Embryonic facial prominence (tissue), 1 donor: Measurements from ENCODE around the gene CHTF18.

Experiments
- DNase-seq: peaks from one replicate; pipeline ENCODE4 v3.0.0-alpha.2; 2016; ENCODE audit errors: extremely low spot score

Gene CHTF18

GRCh38 chr16:760545-761343, 27.7 kb upstream of the CHTF18 start, which contains the start of gene MSLN:
Gene MSLN, plus strand, starts transcription at chr16:760734. Its CDS starts 1,947 bp downstream, at chr16:762681.
- no peak for DNase-seq

DNA sequence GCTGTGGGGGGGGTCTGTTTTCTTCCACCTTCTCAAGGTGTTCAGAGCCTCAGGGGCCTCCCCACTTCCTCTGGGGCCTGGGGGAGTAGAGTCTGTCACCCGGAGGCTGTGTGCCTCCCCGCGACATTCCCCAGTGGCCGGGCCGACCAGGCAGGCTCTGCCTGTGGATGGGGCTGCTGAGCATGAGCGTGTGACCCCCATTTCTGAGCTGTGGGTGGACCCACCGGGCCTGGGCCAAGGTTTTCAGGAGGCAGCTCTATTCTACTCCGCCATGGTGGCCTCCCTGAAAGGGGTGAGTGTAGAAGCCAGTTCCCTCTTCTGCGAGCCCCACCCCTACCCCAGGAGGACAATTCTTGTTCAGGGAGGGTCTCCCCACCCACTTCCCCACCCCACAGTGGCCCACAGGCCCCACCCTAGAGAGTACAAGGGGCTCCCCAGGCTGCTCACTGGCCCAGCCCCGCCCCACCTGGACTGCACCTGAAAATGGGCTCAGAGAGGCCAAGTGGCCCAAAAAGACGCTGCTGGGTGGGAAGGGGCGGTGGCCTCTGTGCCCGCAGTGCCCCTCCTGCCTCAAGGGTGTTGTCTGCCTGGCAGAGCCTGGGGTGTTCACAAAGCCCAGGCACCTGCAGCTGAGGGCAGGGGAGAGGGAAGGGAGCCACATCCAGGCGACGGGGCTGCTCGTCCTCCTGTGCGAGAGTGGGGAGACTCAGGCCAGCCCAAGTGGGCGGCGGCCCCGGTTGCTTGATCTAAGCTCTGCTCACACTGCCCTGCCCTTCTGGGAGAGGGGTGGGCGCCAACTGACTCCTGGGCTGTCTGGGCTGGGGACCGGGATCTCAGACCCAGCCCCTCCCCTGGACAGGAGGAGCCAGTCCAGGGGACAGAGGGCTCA, 26.6 kb upstream of the CHTF18 start:
- DNase-seq = no peak

- DNase-seq = no peak
These were observed 25.7 kb upstream of the CHTF18 start for GRCh38 chr16:762595-763268.

DNA sequence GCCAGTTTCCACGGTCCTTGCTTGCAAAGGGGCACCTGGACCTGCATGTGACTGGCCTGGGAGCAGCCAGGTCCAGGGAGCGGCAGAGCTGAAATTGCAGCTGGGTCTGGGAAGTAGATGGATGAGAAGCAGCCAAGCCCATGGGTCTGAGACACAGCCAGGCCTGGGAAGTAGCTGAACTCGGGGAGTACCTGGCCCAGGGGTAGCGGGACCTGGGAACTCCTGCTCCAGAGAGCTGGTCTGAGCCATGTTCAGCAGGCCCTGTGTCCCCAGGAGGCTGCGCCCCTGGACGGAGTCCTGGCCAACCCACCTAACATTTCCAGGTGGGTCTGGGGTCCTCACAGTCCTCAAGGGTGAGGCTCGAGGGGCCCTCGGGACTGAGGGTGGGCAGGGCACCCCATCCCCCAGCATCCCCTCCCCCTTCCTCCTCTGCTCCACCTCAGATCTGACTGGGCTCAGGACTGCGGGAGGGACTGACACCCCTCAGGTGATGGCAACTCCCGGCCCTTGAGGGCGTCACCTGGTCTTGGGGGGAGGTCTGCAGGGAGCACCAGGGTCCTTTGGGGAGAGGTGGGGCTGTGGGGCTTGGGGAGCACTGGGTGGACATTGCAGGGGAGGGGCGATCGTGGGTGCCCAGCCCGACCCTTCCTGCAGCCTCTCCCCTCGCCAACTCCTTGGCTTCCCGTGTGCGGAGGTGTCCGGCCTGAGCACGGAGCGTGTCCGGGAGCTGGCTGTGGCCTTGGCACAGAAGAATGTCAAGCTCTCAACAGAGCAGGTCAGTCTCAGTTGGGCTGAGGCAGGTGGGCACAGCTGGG, 24.8 kb upstream of the CHTF18 start:
- DNase-seq = no peak

- no peak for DNase-seq
These were observed 24.2 kb upstream of the CHTF18 start for GRCh38 chr16:764184-764750.

DNA sequence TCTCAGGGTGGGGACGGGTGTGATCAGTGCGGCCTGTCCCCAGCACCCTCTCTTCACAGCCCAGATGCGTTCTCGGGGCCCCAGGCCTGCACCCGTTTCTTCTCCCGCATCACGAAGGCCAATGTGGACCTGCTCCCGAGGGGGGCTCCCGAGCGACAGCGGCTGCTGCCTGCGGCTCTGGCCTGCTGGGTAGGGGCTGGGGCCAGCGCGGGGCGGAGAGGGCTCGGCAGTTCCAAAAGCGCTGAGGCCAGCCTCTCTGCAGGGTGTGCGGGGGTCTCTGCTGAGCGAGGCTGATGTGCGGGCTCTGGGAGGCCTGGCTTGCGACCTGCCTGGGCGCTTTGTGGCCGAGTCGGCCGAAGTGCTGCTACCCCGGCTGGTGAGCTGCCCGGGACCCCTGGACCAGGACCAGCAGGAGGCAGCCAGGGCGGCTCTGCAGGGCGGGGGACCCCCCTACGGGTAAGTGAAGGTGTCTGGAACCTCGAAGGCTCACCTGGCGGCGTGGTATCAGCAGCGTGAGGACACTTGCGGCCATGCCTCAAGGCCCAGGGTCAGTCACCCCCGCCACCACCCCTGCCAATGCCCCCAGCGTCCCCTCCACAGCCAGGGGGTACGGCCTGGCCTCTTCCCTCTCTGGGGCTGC, 23.5 kb upstream of the CHTF18 start:
- DNase-seq = no peak

GRCh38 chr16:765488-765865, 22.9 kb upstream of the CHTF18 start:
- no peak for DNase-seq

DNA sequence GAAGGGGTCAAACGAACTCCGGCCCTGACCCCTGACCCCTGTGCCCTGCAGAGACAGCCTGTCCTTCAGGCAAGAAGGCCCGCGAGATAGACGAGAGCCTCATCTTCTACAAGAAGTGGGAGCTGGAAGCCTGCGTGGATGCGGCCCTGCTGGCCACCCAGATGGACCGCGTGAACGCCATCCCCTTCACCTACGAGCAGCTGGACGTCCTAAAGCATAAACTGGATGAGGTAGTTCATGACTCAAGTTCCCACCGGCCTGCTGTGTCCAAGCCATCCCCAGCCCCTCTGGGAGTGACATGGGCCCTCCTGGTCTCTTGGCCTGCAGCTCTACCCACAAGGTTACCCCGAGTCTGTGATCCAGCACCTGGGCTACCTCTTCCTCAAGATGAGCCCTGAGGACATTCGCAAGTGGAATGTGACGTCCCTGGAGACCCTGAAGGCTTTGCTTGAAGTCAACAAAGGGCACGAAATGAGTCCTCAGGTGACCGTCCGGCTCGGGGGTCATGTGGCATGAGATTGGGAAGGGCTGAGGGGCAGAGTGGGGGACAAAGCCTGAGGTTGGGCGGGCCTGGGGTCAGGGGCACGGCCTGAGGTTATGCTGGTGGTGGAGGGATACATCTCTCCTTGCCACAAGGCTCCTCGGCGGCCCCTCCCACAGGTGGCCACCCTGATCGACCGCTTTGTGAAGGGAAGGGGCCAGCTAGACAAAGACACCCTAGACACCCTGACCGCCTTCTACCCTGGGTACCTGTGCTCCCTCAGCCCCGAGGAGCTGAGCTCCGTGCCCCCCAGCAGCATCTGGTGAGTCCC, 22.2 kb upstream of the CHTF18 start:
- DNase-seq = no peak

DNA sequence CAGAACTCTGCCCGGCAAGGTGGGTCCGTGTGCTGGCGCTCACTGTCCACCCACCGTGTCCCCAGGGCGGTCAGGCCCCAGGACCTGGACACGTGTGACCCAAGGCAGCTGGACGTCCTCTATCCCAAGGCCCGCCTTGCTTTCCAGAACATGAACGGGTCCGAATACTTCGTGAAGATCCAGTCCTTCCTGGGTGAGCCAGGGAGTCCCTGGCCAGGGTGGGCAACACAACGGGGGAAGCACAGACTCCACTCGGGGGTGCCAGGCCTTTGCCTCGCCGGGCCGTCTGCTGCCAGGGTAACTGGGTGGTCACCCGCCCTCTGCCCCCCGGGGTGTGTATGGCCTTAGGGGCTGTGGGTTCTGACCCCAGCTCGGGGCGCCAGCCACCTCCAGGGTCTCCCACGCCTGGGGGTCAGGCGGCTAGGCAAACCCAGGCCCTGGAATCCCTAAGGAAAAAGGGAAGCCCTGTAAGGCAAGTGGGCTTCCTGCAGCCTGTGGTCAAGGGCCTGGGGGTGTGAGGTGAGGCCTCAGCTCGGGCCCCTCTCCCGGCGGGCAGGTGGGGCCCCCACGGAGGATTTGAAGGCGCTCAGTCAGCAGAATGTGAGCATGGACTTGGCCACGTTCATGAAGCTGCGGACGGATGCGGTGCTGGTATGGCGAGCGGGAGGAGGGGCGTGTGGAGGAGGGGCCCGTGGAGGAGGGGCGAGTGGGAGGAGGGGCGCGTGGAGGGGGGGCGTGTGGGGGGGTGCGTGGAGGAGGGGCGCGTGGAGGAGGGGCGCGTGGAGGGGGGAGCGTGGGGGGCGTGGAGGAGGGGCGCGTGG, 21.4 kb upstream of the CHTF18 start:
- no peak for DNase-seq

GRCh38 chr16:767743-768235, 20.6 kb upstream of the CHTF18 start:
- DNase-seq = no peak

DNA sequence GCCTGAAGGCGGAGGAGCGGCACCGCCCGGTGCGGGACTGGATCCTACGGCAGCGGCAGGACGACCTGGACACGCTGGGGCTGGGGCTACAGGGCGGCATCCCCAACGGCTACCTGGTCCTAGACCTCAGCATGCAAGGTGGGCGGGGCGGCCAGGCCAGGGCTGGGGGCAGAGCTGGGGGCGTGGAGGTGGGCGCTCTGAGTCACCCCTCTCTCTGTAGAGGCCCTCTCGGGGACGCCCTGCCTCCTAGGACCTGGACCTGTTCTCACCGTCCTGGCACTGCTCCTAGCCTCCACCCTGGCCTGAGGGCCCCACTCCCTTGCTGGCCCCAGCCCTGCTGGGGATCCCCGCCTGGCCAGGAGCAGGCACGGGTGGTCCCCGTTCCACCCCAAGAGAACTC, 20.0 kb upstream of the CHTF18 start:
- DNase-seq = no peak

DNA sequence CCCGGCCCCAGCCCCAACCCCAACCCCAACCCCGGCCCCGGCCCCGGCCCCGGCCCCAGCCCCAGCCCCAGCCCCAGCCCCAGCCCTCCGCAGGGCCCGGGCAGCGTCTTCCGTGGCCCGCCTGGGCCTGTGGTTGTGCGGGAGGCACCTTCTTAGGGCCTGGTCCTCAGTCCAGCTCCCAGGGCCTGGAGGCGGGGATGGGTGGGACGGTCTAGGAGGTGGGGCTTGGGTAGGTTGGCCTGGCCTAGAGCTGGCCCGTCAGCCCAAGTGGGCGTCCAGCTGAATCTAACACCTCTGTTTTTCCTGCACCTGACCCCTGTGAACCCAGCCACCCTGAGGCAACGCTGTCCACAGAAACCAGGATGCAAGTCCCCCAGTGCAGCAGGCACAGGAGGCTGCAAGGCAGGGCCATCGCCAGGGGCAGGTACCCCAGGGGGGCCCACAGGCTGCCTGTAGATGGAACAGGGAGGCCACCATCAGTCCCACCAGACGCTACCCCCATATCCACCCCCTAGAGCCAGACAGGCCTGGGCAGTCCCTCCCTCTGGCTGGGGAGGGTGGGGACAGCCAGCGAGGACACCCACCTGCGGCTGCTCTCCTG, 19.1 kb upstream of the CHTF18 start:
- no peak for DNase-seq

GRCh38 chr16:769934-770333, 18.5 kb upstream of the CHTF18 start:
- DNase-seq = no peak

DNA sequence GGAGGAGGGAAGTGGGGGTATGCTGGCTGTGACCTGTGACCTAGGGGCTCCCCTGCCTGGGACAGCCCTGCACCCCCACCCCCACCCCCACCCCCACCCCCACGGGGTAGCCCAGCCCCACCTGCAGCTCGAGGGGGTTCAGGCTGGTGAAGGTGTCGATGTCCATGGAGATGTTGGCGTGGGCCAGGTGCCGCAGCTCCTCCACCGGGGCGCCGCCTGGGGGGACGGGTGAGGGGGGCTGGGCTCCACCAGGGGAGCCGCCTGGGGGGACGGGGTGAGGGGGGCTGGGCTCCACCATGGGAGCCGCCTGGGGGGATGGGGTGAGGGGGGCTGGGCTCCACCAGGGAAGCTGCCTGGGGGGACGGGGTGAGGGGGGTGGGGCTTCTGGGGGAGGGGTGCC, 18.0 kb upstream of the CHTF18 start:
- DNase-seq = no peak

DNA sequence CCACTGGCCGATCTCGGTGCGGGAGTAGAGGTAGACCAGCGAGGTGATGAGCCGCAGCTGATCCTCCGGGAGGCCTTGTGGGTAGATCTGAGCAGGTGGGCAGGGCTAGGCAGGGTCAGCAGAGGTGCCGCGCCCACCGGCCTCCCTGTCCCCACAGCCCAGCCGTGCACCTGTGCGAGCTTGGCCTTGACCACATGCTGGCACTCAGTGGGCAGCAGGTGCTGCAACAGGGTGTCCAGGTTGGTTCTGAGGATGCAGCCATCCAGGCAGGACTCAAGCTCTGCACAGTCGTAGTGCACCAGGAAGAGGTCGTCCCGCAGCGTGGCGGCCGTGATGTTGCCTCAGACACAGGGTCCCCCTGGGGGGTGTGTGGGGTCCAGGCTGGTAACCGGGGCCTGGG, 15.5 kb upstream of the CHTF18 start:
- no peak for DNase-seq

DNA sequence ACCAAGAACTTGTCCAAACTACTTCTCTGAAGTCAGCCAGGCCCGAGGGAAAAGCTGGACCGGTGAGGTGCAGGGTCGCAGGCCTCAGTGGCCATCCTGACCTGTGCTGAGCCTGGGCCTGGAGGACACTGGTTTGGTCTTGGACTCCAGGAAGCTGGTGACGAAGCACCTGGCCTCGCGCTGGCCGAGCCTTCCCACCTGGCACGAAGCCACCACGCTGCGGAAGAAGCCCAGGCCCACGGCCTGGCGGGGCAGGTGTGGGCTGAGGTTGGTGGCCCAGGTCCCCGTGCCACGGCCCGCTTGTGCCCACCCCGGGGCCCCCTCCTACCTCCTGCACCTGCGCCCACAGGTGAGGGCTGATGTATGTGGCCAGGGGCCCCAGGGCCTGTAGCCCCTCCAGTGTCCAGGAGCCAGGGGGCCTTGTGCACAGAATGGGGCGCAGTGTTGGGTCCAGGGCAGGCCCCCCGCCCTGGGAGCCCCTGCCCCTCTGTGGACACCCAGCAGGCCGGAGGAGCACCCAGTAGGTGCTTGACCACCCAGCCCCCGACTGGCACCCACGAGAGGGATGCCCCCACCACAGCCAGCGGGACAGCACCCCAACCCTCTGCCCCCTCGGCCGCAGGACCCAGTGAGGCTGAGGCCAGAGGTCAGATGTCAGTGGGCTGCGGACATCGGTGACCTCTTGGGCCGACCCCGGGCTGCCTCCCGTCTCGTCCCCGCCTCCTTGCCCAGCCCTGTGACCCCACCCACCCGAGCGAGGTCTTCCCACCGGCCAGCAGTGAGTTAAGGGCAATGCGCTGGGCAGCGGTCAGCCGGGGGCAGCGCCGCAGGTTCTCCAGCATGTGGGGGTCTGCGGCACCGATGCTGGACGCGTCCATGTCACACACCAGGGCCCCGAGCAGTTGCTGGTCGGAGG, 14.1 kb upstream of the CHTF18 start:
- no peak for DNase-seq

GRCh38 chr16:775236-775796, 13.1 kb upstream of the CHTF18 start:
- no peak for DNase-seq
